Liver (tissue), 9 donors: ENCODE data around the gene MOB1B. TPM values are rescaled to one million over a fixed set of nuclear protein-coding genes. Genes with fewer than 3 reads are reported as not detected.

Source experiments
- DNase-seq: peaks from one replicate; pipeline ENCODE4 v3.0.0-alpha.2; 2017; ENCODE audit warnings: low spot score
- H3K27ac ChIP-seq, 2 donors: one replicate each; pipeline ENCODE4 v1.7.0; 2013; ENCODE audit warnings: inconsistent platforms in 2 of 2, low read length in 2 of 2, control low read depth in 1 of 2, low read depth in 1 of 2, mild to moderate bottlenecking in 1 of 2
- H3K27me3 ChIP-seq, 4 donors: one replicate each; pipeline versions ENCODE4 v1.6.1 to v1.7.0; 2013; ENCODE audit warnings: low read length in 3 of 4, inconsistent platforms in 1 of 4, mild to moderate bottlenecking in 1 of 4, moderate library complexity in 1 of 4; ENCODE audit not compliant: control insufficient read depth in 4 of 4, insufficient read depth in 4 of 4
- H3K36me3 ChIP-seq, 4 donors: one replicate each; pipeline versions ENCODE4 v1.6.1 to v1.7.0; 2013; ENCODE audit warnings: low read length in 3 of 4, mild to moderate bottlenecking in 3 of 4, low read depth in 1 of 4, moderate library complexity in 1 of 4; ENCODE audit not compliant: control insufficient read depth in 4 of 4, insufficient read depth in 3 of 4
- H3K4me1 ChIP-seq, 4 donors: one replicate each; pipeline versions ENCODE4 v1.6.1 to v1.7.0; 2013; ENCODE audit warnings: low read length in 3 of 4, mild to moderate bottlenecking in 3 of 4, moderate library complexity in 1 of 4; ENCODE audit not compliant: control insufficient read depth in 4 of 4, insufficient read depth in 4 of 4
- H3K4me3 ChIP-seq, 3 donors: one replicate each; pipeline versions ENCODE4 v1.6.1 to v1.7.0; 2013; ENCODE audit warnings: low read length in 3 of 3, control low read depth in 1 of 3, low read depth in 1 of 3, mild to moderate bottlenecking in 1 of 3
- H3K9ac ChIP-seq, 2 donors: one replicate each; pipeline ENCODE4 v1.7.0; 2013; ENCODE audit warnings: low read length in 2 of 2, mild to moderate bottlenecking in 2 of 2, moderate library complexity in 2 of 2, control low read depth in 1 of 2, low read depth in 1 of 2
- H3K9me3 ChIP-seq, 4 donors: one replicate each; pipeline versions ENCODE4 v1.6.1 to v1.7.0; 2013; ENCODE audit warnings: low read length in 3 of 4; ENCODE audit not compliant: control insufficient read depth in 4 of 4
- EGR1 ChIP-seq, 2 donors: IDR thresholded peaks; 2 replicates each; pipeline ENCODE4 v1.6.1; 2016 to 2018; ENCODE audit warnings: antibody characterized with exemption in 2 of 2, low read depth in 2 of 2
- FOXA2 ChIP-seq: IDR thresholded peaks from 2 replicates; pipeline ENCODE4 v1.6.1; 2016; ENCODE audit warnings: antibody characterized with exemption
- GABPA ChIP-seq, 2 donors: IDR thresholded peaks in 1 of 2; conservative IDR thresholded peaks in 1 of 2; 2 replicates each; pipeline ENCODE4 v1.6.1; 2016; ENCODE audit warnings: antibody characterized with exemption in 2 of 2, mild to moderate bottlenecking in 1 of 2, moderate library complexity in 1 of 2
- HNF4A ChIP-seq, 2 donors: conservative IDR thresholded peaks; 2 replicates each; pipeline ENCODE4 v1.6.1; 2016; ENCODE audit warnings: antibody characterized with exemption in 2 of 2, mild to moderate bottlenecking in 2 of 2
- NR2F2 ChIP-seq: IDR thresholded peaks from 2 replicates; pipeline ENCODE4 v1.6.1; 2016; ENCODE audit warnings: antibody characterized with exemption
- RAD21 ChIP-seq, 2 donors: IDR thresholded peaks; 2 replicates each; pipeline ENCODE4 v1.6.1; 2016; ENCODE audit warnings: antibody characterized with exemption in 2 of 2, mild to moderate bottlenecking in 2 of 2
- SP1 ChIP-seq: IDR thresholded peaks from 2 replicates; pipeline ENCODE4 v1.6.1; 2018; ENCODE audit warnings: antibody characterized with exemption, mild to moderate bottlenecking
- YY1 ChIP-seq: IDR thresholded peaks from 2 replicates; pipeline ENCODE4 v1.6.1; 2016; ENCODE audit warnings: antibody characterized with exemption, mild to moderate bottlenecking
- ZBTB33 ChIP-seq: IDR thresholded peaks from 2 replicates; pipeline ENCODE4 v1.6.1; 2016; ENCODE audit warnings: antibody characterized with exemption
- WGBS: extraction: QIAGEN DNeasy Blood & Tissue Kit; methylation state at CpG from one replicate; pipeline ENCODE4 v1.1.7; 2013; 5-methylcytosine and 5-hydroxymethylcytosine counted together
- polyA plus RNA-seq, 2 donors: library from polyadenylated mRNA; stranded (reverse) in 1 of 2; unstranded in 1 of 2; fragments of 200-250 nt in 1 of 2; fragments of >200 nt in 1 of 2; fragmentation: Nextera tagmentation in 1 of 2; extraction: Ambion mirVana in 1 of 2; gene quantifications; one replicate each; pipeline versions ENCODE4 v1.2.1 to v1.2.3, GENCODE V29; 2013 to 2015
- total RNA-seq, 2 donors: library from RNA; depleted of rRNA; stranded (reverse); fragments of >200 nt; gene quantifications; one replicate each; pipeline ENCODE4 v1.2.3, GENCODE V29; 2014
- TF ChIP-seq, protein P1 (sequence below): IDR thresholded peaks from 2 replicates; pipeline ENCODE4 v1.6.1; 2016; ENCODE audit warnings: antibody characterized with exemption
- TF ChIP-seq, protein P2 (sequence below): IDR thresholded peaks from 2 replicates; pipeline ENCODE4 v1.6.1; 2016; ENCODE audit warnings: antibody characterized with exemption, mild to moderate bottlenecking
- TF ChIP-seq, protein P3 (sequence below): fragments of 150-350 bp; IDR thresholded peaks from 2 replicates; pipeline ENCODE4 v1.5.1; 2017; ENCODE audit warnings: improper control_type of control experiment, low read depth, low read length; ENCODE audit not compliant: missing input control
- donor health status: healthy.
- donor health status: healthy.
- donor health status: healthy.
- donor health status: healthy.
- donor health status: healthy.

MOB1B gene
- total and polyA plus RNA-seq, 4 donors = 2.1 to 69.0 (median 3.7) TPM

- H3K9me3 ChIP-seq = no peaks in the 10 kb centered on the region
- peaks cover 0 to 4% (median 3%) of the 10 kb centered on the region in 4 donors for H3K4me1 ChIP-seq
- H3K36me3 ChIP-seq = no peaks in the 10 kb centered on the region
- 83% methylated on average over 8 of the region's 8 CpGs for WGBS
- no peaks in the 10 kb centered on the region for H3K27me3 ChIP-seq
- no peak for DNase-seq
- no peak overlapping the region for H3K4me3 ChIP-seq
- TF ChIP-seq NR2F2 = no peak
- no peak overlapping the region for H3K27ac ChIP-seq
- no peak overlapping the region for H3K9ac ChIP-seq
These were observed 13.8 kb downstream of the MOB1B start for GRCh38 chr4:70915874-70916559.

DNA sequence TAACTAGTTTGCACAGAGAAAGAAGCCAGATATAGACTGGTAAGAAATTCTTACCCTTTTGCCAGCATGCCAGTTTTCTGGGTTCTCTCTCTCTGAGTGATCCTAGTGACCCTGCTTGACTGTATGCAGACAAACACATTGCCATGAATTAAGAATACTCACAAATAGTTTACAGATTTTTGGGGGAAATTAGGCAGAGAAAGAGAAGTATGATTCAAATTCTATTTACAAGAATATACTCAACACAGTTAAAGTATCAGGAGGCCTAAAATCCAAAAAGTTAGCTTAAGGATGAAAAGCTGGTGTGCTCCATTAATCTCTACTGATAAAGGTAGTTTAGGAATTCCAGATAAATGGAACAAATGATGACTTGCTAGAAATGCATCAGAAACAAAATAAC is 18.4 kb downstream of the MOB1B start:
- no peaks in the 10 kb centered on the region for H3K4me1 ChIP-seq
- TF ChIP-seq HNF4A (conservative IDR thresholded peaks at IDR 0.05) (no peak), GABPA (IDR thresholded peaks at IDR 0.05 in 1 of 2, conservative IDR thresholded peaks at IDR 0.05 in 1 of 2) (no peak), SP1 (no peak), YY1 (no peak), FOXA2 (no peak), RAD21 (IDR thresholded peaks at IDR 0.05) (no peak)
- TF ChIP-seq, protein P1, sequence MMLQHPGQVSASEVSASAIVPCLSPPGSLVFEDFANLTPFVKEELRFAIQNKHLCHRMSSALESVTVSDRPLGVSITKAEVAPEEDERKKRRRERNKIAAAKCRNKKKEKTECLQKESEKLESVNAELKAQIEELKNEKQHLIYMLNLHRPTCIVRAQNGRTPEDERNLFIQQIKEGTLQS = no peak
- DNase-seq = no peak

DNA sequence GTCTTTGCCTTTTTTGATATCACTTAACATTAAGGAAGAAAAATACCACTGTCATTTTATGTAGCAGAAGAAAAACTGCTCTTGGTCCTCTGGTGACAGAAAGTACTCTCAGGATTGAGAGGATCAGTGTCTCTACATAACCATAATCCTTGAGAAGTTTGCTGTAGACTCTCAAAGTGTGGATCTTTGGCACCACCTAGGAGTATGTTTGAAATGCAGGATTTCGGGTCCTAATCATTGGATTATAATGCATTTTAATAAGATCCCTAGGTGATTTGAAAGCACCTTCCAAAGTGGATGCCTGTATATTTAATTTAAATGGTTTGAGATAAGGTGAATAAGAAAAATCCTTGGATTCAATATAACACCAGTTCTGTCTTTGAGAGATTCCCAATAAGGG is 23.2 kb downstream of the MOB1B start:
- no peak overlapping the region for H3K27ac ChIP-seq
- H3K9me3 ChIP-seq = no peaks in the 10 kb centered on the region
- no peaks in the 10 kb centered on the region for H3K4me1 ChIP-seq
- DNase-seq = no peak
- no peaks in the 10 kb centered on the region for H3K27me3 ChIP-seq
- TF ChIP-seq RAD21 (IDR thresholded peaks at IDR 0.05) = no peak
- no peak for TF ChIP-seq ZBTB33
- TF ChIP-seq, protein P2, sequence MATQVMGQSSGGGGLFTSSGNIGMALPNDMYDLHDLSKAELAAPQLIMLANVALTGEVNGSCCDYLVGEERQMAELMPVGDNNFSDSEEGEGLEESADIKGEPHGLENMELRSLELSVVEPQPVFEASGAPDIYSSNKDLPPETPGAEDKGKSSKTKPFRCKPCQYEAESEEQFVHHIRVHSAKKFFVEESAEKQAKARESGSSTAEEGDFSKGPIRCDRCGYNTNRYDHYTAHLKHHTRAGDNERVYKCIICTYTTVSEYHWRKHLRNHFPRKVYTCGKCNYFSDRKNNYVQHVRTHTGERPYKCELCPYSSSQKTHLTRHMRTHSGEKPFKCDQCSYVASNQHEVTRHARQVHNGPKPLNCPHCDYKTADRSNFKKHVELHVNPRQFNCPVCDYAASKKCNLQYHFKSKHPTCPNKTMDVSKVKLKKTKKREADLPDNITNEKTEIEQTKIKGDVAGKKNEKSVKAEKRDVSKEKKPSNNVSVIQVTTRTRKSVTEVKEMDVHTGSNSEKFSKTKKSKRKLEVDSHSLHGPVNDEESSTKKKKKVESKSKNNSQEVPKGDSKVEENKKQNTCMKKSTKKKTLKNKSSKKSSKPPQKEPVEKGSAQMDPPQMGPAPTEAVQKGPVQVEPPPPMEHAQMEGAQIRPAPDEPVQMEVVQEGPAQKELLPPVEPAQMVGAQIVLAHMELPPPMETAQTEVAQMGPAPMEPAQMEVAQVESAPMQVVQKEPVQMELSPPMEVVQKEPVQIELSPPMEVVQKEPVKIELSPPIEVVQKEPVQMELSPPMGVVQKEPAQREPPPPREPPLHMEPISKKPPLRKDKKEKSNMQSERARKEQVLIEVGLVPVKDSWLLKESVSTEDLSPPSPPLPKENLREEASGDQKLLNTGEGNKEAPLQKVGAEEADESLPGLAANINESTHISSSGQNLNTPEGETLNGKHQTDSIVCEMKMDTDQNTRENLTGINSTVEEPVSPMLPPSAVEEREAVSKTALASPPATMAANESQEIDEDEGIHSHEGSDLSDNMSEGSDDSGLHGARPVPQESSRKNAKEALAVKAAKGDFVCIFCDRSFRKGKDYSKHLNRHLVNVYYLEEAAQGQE = no peak
- TF ChIP-seq EGR1 (IDR thresholded peaks at IDR 0.05; ENCODE audit: low read depth in 2 of 2) = no peak
- TF ChIP-seq, protein P3, sequence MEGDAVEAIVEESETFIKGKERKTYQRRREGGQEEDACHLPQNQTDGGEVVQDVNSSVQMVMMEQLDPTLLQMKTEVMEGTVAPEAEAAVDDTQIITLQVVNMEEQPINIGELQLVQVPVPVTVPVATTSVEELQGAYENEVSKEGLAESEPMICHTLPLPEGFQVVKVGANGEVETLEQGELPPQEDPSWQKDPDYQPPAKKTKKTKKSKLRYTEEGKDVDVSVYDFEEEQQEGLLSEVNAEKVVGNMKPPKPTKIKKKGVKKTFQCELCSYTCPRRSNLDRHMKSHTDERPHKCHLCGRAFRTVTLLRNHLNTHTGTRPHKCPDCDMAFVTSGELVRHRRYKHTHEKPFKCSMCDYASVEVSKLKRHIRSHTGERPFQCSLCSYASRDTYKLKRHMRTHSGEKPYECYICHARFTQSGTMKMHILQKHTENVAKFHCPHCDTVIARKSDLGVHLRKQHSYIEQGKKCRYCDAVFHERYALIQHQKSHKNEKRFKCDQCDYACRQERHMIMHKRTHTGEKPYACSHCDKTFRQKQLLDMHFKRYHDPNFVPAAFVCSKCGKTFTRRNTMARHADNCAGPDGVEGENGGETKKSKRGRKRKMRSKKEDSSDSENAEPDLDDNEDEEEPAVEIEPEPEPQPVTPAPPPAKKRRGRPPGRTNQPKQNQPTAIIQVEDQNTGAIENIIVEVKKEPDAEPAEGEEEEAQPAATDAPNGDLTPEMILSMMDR = no peak
- no peak for TF ChIP-seq GABPA (IDR thresholded peaks at IDR 0.05 in 1 of 2, conservative IDR thresholded peaks at IDR 0.05 in 1 of 2)
- no peak overlapping the region for H3K9ac ChIP-seq
- 92% methylated on average over 1 of the region's 1 CpG for WGBS
- no peaks in the 10 kb centered on the region for H3K36me3 ChIP-seq
- no peak overlapping the region for H3K4me3 ChIP-seq

More for the DNA sequence above, 18.4 kb downstream of the MOB1B start:
- H3K4me3 ChIP-seq = no peak overlapping the region
- H3K27me3 ChIP-seq = no peaks in the 10 kb centered on the region
- no peaks in the 10 kb centered on the region for H3K9me3 ChIP-seq
- H3K36me3 ChIP-seq = no peaks in the 10 kb centered on the region
- H3K27ac ChIP-seq = no peak overlapping the region
- no peak overlapping the region for H3K9ac ChIP-seq
